HEK293 (cell line): ENCODE data around the gene PPEF2.

Experiments used
- CTCF ChIA-PET: fragments of 350-600 bp; formaldehyde crosslinking; extraction: SDS; loops from one replicate; lab custom pipeline; 2021; ENCODE audit warnings: antibody characterized with exemption; lab: Yijun Ruan, JAX
- POLR2A ChIA-PET: fragments of 300-600 bp; formaldehyde crosslinking; extraction: SDS; loops from one replicate; lab custom pipeline; 2020; ENCODE audit warnings: antibody characterized with exemption, inconsistent platforms; lab: Yijun Ruan, JAX
- H3K27ac ChIP-seq: fragments of 200-500 bp; sonication (Bioruptor generic); 2 replicates; pipeline ENCODE4 v1.5.1; 2014; ENCODE audit warnings: low read depth, low read length, control low read depth, inconsistent platforms; ENCODE audit errors: extremely low read depth
- H3K36me3 ChIP-seq, 2 experiments: fragments of 200-500 bp in 1 of 2; sonication (Bioruptor generic) in 1 of 2; 1 replicate in 1 of 2; 2 replicates in 1 of 2; pipeline ENCODE4 v1.5.1; 2014 to 2017; ENCODE audit warnings: inconsistent platforms in 2 of 2, low read length in 2 of 2; ENCODE audit not compliant: control insufficient read depth in 2 of 2, insufficient read depth in 1 of 2
- H3K4me1 ChIP-seq: fragments of 200-500 bp; sonication (Bioruptor generic); 2 replicates; pipeline ENCODE4 v1.5.1; 2014; ENCODE audit warnings: mild to moderate bottlenecking, low read length, inconsistent platforms; ENCODE audit not compliant: control insufficient read depth, insufficient read depth
- H3K4me3 ChIP-seq: 2 replicates; pipeline ENCODE4 v1.5.1; 2011; ENCODE audit warnings: low read depth, mild to moderate bottlenecking, control low read depth, low read length, moderate library complexity
- H3K9me3 ChIP-seq: fragments of 200-500 bp; sonication (Bioruptor generic); 2 replicates; pipeline ENCODE4 v1.5.1; 2014; ENCODE audit warnings: low read depth, low read length, inconsistent platforms; ENCODE audit not compliant: control insufficient read depth, insufficient read depth
- FEZF1 ChIP-seq: fragments of 450-650 bp; formaldehyde crosslinking; IDR thresholded peaks from 2 replicates; pipeline ENCODE4 v1.5.1; 2016; ENCODE audit warnings: missing biosample characterization, missing genetic modification characterization
- GLIS2 ChIP-seq: fragments of 450-650 bp; formaldehyde crosslinking; IDR thresholded peaks from 2 replicates; pipeline ENCODE4 v1.5.1; 2016; ENCODE audit warnings: missing biosample characterization, missing genetic modification characterization
- SETDB1 ChIP-seq: IDR thresholded peaks from one replicate; pipeline ENCODE4 v1.6.1; 2017; ENCODE audit warnings: mild to moderate bottlenecking, low read length, moderate library complexity, mixed read lengths; ENCODE audit not compliant: insufficient read length
- ZBTB20 ChIP-seq: fragments of 450-650 bp; formaldehyde crosslinking; IDR thresholded peaks from 2 replicates; pipeline ENCODE4 v1.5.1; 2016; ENCODE audit warnings: missing biosample characterization, missing genetic modification characterization
- ZBTB8A ChIP-seq: fragments of 450-650 bp; formaldehyde crosslinking; IDR thresholded peaks from 2 replicates; pipeline ENCODE4 v1.5.1; 2016; ENCODE audit warnings: missing biosample characterization, missing genetic modification characterization
- ZFP3 ChIP-seq: fragments of 450-650 bp; formaldehyde crosslinking; IDR thresholded peaks from 2 replicates; pipeline ENCODE4 v1.5.1; 2016; ENCODE audit warnings: low read depth, missing biosample characterization, missing genetic modification characterization
- ZNF112 ChIP-seq: fragments of 450-650 bp; formaldehyde crosslinking; IDR thresholded peaks from 2 replicates; pipeline ENCODE4 v1.5.0; 2017; ENCODE audit warnings: missing biosample characterization, missing genetic modification characterization
- ZNF133 ChIP-seq: fragments of 450-650 bp; formaldehyde crosslinking; IDR thresholded peaks from 2 replicates; pipeline ENCODE4 v1.5.1; 2016; ENCODE audit warnings: missing biosample characterization, missing genetic modification characterization
- ZNF174 ChIP-seq: fragments of 450-650 bp; formaldehyde crosslinking; IDR thresholded peaks from 2 replicates; pipeline ENCODE4 v1.5.0; 2017; ENCODE audit warnings: missing biosample characterization, mild to moderate bottlenecking, missing genetic modification characterization
- ZNF184 ChIP-seq: fragments of 450-650 bp; IDR thresholded peaks from 2 replicates; pipeline ENCODE4 v1.5.1; 2018; ENCODE audit warnings: missing biosample characterization, mild to moderate bottlenecking, missing genetic modification characterization
- ZNF211 ChIP-seq: fragments of 450-650 bp; formaldehyde crosslinking; IDR thresholded peaks from 2 replicates; pipeline ENCODE4 v1.5.1; 2016; ENCODE audit warnings: low read depth, missing biosample characterization, missing genetic modification characterization
- ZNF221 ChIP-seq: fragments of 450-650 bp; formaldehyde crosslinking; IDR thresholded peaks from 2 replicates; pipeline ENCODE4 v1.5.1; 2017; ENCODE audit warnings: missing biosample characterization, missing genetic modification characterization, borderline replicate concordance
- ZNF335 ChIP-seq: fragments of 450-650 bp; formaldehyde crosslinking; conservative IDR thresholded peaks from 2 replicates; pipeline ENCODE4 v1.5.1; 2016; ENCODE audit warnings: missing biosample characterization, missing genetic modification characterization
- ZNF433 ChIP-seq: fragments of 450-650 bp; formaldehyde crosslinking; IDR thresholded peaks from 2 replicates; pipeline ENCODE4 v1.5.1; 2016; ENCODE audit warnings: missing biosample characterization, missing genetic modification characterization, low read depth
- ZNF473 ChIP-seq: fragments of 450-650 bp; formaldehyde crosslinking; IDR thresholded peaks from 2 replicates; pipeline ENCODE4 v1.5.1; 2017; ENCODE audit warnings: missing biosample characterization, missing genetic modification characterization
- ZNF521 ChIP-seq: fragments of 450-650 bp; formaldehyde crosslinking; IDR thresholded peaks from 2 replicates; pipeline ENCODE4 v1.5.1; 2017; ENCODE audit warnings: missing biosample characterization, mild to moderate bottlenecking, missing genetic modification characterization
- ZNF561 ChIP-seq: fragments of 450-650 bp; IDR thresholded peaks from 2 replicates; pipeline ENCODE4 v1.5.1; 2018; ENCODE audit warnings: missing biosample characterization, missing genetic modification characterization, borderline replicate concordance
- ZNF629 ChIP-seq: fragments of 450-650 bp; formaldehyde crosslinking; IDR thresholded peaks from 2 replicates; pipeline ENCODE4 v1.5.1; 2017; ENCODE audit warnings: missing biosample characterization, missing genetic modification characterization
- ZNF654 ChIP-seq: fragments of 450-650 bp; formaldehyde crosslinking; IDR thresholded peaks from 2 replicates; pipeline ENCODE4 v1.5.1; 2016; ENCODE audit warnings: low read depth, missing biosample characterization, missing genetic modification characterization
- ZNF785 ChIP-seq: fragments of 450-650 bp; formaldehyde crosslinking; IDR thresholded peaks from 2 replicates; pipeline ENCODE4 v1.5.1; 2016; ENCODE audit warnings: missing biosample characterization, missing genetic modification characterization
- ZSCAN16 ChIP-seq: fragments of 450-650 bp; formaldehyde crosslinking; IDR thresholded peaks from 2 replicates; pipeline ENCODE4 v1.5.1; 2016; ENCODE audit warnings: missing biosample characterization, missing genetic modification characterization
- ZSCAN23 ChIP-seq: fragments of 450-650 bp; formaldehyde crosslinking; IDR thresholded peaks from 2 replicates; pipeline ENCODE4 v1.5.1; 2016; ENCODE audit warnings: missing biosample characterization, missing genetic modification characterization
- TF ChIP-seq, protein P1 (sequence below): fragments of 450-650 bp; formaldehyde crosslinking; optimal IDR thresholded peaks from 2 replicates; pipeline ENCODE3; 2016; ENCODE audit warnings: missing biosample characterization, mild to moderate bottlenecking, missing genetic modification characterization
- TF ChIP-seq, protein P2 (sequence below): fragments of 450-650 bp; formaldehyde crosslinking; IDR thresholded peaks from 2 replicates; pipeline ENCODE4 v1.5.1; 2017; ENCODE audit warnings: missing biosample characterization, missing genetic modification characterization
- TF ChIP-seq, protein P3 (sequence below): fragments of 450-650 bp; formaldehyde crosslinking; IDR thresholded peaks from 2 replicates; pipeline ENCODE4 v1.5.1; 2016; ENCODE audit warnings: missing biosample characterization, missing genetic modification characterization
- TF ChIP-seq, protein P4 (sequence below): fragments of 450-650 bp; formaldehyde crosslinking; IDR thresholded peaks from 2 replicates; pipeline ENCODE4 v1.5.1; 2016; ENCODE audit warnings: missing biosample characterization, missing genetic modification characterization
- TF ChIP-seq, protein P5 (sequence below): fragments of 450-650 bp; formaldehyde crosslinking; IDR thresholded peaks from 2 replicates; pipeline ENCODE4 v1.5.1; 2016; ENCODE audit warnings: missing biosample characterization, missing genetic modification characterization

PPEF2 gene

DNA sequence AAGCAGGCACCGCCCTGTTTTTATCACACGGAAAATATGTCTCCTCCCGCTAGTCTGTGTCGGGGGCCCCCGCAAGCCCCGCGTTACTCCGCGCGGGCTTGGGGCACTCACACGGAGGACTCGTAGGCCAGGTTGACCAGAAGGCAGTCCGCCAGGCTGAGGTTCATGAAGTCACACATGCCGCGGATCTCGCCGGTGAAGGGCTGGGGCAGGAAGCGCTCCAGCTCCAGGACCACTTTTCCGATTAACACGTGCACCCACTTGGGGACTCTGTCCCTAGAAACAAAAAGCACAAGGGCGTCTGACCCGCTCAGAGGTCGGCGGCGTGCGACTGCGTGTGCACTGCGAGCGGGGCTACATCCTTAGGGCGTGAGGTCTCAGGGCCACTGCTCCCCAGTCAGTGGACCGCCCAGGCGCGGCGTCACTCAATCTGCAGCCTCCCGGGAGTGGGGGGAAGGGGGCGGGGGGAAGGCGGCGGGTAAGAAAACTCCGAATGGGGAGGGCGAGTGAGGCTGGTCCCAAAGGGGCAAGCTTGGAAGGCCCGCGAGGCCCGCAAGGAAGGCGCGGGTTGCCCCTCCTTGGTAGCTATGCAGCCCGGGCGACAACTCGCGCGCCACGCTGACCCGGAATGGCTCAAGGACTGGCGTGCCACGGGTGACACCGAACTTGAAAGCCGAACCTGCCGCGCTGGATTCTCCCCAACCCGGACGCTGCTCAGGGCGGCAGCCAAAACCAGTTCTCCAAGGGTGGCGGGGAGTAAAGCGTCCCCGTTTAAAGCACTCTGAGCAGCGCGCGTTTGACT lies 37.8 kb upstream of the PPEF2 start:
- peaks cover 0 to 33% of the 10 kb centered on the region in 2 experiments; a peak in 2 of 3 replicates for H3K36me3 ChIP-seq
- peak overlapping the region; percentile 51 for H3K4me3 ChIP-seq
- peak overlapping the region; percentile 30; the same call in 1 of the 2 replicates for H3K27ac ChIP-seq
- CTCF ChIA-PET = interaction anchor here (0.6 to 1.9 kb wide), 2 partner anchors 24 to 92 kb away, joined by 3 to 5 read pairs; no protein-coding TSS in a partner anchor
- no peaks in the 10 kb centered on the region for H3K9me3 ChIP-seq
- POLR2A ChIA-PET = interaction anchor here (0.7 to 1.6 kb wide), 2 partner anchors 15 to 215 kb away, joined by 3 to 5 read pairs; partner anchors contain the start of gene USO1
- no peaks in the 10 kb centered on the region for H3K4me1 ChIP-seq
- TF ChIP-seq ZNF521 (no peak), SETDB1 (no peak), ZSCAN23 (tag by site-specific recombination) (no peak), ZSCAN16 (tag by site-specific recombination) (no peak), ZNF112 (no peak), ZNF221 (tag by site-specific recombination) (no peak), ZNF473 (tag by site-specific recombination) (no peak), ZNF211 (tag by site-specific recombination) (no peak), ZNF654 (tag by site-specific recombination) (no peak), ZNF433 (tag by site-specific recombination) (no peak), ZBTB8A (tag by site-specific recombination) (peak; percentile 76), FEZF1 (no peak), ZNF785 (tag by site-specific recombination) (no peak), ZNF561 (tag by site-specific recombination) (no peak), ZNF335 (tag by site-specific recombination) (peak; percentile 77), ZBTB20 (tag by site-specific recombination) (peak; percentile 71; the same call in 1 of the 2 replicates), ZNF629 (no peak), ZNF184 (tag by site-specific recombination) (no peak), ZNF133 (no peak), ZFP3 (tag by site-specific recombination) (no peak), ZNF174 (no peak), GLIS2 (no peak)
- TF ChIP-seq, protein P1, sequence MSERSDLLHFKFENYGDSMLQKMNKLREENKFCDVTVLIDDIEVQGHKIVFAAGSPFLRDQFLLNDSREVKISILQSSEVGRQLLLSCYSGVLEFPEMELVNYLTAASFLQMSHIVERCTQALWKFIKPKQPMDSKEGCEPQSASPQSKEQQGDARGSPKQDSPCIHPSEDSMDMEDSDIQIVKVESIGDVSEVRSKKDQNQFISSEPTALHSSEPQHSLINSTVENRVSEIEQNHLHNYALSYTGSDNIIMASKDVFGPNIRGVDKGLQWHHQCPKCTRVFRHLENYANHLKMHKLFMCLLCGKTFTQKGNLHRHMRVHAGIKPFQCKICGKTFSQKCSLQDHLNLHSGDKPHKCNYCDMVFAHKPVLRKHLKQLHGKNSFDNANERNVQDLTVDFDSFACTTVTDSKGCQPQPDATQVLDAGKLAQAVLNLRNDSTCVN = no peak
- TF ChIP-seq, protein P2, sequence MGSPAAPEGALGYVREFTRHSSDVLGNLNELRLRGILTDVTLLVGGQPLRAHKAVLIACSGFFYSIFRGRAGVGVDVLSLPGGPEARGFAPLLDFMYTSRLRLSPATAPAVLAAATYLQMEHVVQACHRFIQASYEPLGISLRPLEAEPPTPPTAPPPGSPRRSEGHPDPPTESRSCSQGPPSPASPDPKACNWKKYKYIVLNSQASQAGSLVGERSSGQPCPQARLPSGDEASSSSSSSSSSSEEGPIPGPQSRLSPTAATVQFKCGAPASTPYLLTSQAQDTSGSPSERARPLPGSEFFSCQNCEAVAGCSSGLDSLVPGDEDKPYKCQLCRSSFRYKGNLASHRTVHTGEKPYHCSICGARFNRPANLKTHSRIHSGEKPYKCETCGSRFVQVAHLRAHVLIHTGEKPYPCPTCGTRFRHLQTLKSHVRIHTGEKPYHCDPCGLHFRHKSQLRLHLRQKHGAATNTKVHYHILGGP (tag by site-specific recombination) = no peak
- TF ChIP-seq, protein P3, sequence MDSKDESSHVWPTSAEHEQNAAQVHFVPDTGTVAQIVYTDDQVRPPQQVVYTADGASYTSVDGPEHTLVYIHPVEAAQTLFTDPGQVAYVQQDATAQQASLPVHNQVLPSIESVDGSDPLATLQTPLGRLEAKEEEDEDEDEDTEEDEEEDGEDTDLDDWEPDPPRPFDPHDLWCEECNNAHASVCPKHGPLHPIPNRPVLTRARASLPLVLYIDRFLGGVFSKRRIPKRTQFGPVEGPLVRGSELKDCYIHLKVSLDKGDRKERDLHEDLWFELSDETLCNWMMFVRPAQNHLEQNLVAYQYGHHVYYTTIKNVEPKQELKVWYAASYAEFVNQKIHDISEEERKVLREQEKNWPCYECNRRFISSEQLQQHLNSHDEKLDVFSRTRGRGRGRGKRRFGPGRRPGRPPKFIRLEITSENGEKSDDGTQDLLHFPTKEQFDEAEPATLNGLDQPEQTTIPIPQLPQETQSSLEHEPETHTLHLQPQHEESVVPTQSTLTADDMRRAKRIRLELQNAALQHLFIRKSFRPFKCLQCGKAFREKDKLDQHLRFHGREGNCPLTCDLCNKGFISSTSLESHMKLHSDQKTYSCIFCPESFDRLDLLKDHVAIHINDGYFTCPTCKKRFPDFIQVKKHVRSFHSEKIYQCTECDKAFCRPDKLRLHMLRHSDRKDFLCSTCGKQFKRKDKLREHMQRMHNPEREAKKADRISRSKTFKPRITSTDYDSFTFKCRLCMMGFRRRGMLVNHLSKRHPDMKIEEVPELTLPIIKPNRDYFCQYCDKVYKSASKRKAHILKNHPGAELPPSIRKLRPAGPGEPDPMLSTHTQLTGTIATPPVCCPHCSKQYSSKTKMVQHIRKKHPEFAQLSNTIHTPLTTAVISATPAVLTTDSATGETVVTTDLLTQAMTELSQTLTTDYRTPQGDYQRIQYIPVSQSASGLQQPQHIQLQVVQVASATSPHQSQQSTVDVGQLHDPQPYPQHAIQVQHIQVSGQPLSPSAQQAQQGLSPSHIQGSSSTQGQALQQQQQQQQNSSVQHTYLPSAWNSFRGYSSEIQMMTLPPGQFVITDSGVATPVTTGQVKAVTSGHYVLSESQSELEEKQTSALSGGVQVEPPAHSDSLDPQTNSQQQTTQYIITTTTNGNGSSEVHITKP (tag by site-specific recombination) = peak; percentile 98
- TF ChIP-seq, protein P4, sequence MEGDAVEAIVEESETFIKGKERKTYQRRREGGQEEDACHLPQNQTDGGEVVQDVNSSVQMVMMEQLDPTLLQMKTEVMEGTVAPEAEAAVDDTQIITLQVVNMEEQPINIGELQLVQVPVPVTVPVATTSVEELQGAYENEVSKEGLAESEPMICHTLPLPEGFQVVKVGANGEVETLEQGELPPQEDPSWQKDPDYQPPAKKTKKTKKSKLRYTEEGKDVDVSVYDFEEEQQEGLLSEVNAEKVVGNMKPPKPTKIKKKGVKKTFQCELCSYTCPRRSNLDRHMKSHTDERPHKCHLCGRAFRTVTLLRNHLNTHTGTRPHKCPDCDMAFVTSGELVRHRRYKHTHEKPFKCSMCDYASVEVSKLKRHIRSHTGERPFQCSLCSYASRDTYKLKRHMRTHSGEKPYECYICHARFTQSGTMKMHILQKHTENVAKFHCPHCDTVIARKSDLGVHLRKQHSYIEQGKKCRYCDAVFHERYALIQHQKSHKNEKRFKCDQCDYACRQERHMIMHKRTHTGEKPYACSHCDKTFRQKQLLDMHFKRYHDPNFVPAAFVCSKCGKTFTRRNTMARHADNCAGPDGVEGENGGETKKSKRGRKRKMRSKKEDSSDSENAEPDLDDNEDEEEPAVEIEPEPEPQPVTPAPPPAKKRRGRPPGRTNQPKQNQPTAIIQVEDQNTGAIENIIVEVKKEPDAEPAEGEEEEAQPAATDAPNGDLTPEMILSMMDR (tag by site-specific recombination) = no peak
- TF ChIP-seq, protein P5, sequence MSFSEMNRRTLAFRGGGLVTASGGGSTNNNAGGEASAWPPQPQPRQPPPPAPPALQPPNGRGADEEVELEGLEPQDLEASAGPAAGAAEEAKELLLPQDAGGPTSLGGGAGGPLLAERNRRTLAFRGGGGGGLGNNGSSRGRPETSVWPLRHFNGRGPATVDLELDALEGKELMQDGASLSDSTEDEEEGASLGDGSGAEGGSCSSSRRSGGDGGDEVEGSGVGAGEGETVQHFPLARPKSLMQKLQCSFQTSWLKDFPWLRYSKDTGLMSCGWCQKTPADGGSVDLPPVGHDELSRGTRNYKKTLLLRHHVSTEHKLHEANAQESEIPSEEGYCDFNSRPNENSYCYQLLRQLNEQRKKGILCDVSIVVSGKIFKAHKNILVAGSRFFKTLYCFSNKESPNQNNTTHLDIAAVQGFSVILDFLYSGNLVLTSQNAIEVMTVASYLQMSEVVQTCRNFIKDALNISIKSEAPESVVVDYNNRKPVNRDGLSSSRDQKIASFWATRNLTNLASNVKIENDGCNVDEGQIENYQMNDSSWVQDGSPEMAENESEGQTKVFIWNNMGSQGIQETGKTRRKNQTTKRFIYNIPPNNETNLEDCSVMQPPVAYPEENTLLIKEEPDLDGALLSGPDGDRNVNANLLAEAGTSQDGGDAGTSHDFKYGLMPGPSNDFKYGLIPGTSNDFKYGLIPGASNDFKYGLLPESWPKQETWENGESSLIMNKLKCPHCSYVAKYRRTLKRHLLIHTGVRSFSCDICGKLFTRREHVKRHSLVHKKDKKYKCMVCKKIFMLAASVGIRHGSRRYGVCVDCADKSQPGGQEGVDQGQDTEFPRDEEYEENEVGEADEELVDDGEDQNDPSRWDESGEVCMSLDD = no peak
